Measurements from ENCODE around the gene RASAL2. TPM values are rescaled to one million over a fixed set of nuclear protein-coding genes. Genes with fewer than 3 reads are reported as not detected.
A peak's percentile ranks its signal among the peaks of the same experiment; 100 is the strongest.

RASAL2 gene
- total and polyA plus RNA-seq, 9 of the 15 experiments (the other 6 are each of a cell fraction or from before 2014, with no cell fraction given) = 0.13 to 1.0 (median 0.62) TPM

DNA sequence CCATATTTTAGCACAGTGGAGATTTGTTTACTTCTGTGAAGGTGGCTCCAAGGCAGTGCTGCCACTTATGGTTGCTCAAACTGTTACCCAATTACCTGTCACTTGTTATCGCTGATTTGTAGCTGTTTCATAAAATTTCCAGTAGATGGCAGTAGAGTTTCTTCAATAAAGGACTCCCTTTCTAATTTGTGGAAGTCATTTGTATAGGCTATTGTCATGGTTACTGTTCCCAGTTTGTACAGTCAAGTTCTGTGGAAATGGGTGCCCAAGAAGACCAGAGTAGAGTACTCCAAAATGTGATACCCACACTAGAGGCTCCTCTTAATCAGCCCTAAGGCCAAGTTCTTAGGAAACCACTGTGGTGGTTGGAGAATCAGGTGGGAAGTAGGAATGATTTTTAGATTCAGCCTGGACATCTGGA is 216.8 kb downstream of the RASAL2 start (continued):
- TF ChIP-seq HES1 (IDR thresholded peaks at IDR 0.05; ENCODE audit: low read depth) = no peak
- no peak for TF ChIP-seq HNRNPLL (IDR thresholded peaks at IDR 0.05; ENCODE audit: low read depth, low read length, poor library complexity, severe bottlenecking)
- TF ChIP-seq ZNF76 (CRISPR knock-in tag; IDR thresholded peaks at IDR 0.05; ENCODE audit: borderline replicate concordance) = no peak
- TF ChIP-seq, protein P1, sequence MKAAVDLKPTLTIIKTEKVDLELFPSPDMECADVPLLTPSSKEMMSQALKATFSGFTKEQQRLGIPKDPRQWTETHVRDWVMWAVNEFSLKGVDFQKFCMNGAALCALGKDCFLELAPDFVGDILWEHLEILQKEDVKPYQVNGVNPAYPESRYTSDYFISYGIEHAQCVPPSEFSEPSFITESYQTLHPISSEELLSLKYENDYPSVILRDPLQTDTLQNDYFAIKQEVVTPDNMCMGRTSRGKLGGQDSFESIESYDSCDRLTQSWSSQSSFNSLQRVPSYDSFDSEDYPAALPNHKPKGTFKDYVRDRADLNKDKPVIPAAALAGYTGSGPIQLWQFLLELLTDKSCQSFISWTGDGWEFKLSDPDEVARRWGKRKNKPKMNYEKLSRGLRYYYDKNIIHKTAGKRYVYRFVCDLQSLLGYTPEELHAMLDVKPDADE (conservative IDR thresholded peaks at IDR 0.05; ENCODE audit: control insufficient read depth, low read depth, low read length) = no peak
- TF ChIP-seq CHCHD3 (CRISPR knock-in tag; IDR thresholded peaks at IDR 0.05) = no peak
- no peak for TF ChIP-seq HDAC2 (IDR thresholded peaks at IDR 0.05)
- TF ChIP-seq, protein P2, sequence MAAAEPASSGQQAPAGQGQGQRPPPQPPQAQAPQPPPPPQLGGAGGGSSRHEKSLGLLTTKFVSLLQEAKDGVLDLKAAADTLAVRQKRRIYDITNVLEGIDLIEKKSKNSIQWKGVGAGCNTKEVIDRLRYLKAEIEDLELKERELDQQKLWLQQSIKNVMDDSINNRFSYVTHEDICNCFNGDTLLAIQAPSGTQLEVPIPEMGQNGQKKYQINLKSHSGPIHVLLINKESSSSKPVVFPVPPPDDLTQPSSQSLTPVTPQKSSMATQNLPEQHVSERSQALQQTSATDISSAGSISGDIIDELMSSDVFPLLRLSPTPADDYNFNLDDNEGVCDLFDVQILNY (CRISPR knock-in tag; IDR thresholded peaks at IDR 0.05) = no peak
- no peak for TF ChIP-seq TAL1 (IDR thresholded peaks at IDR 0.05)
- no peak for TF ChIP-seq DMBX1 (CRISPR knock-in tag; IDR thresholded peaks at IDR 0.05; ENCODE audit: borderline replicate concordance)
- no peak for TF ChIP-seq L3MBTL2 (IDR thresholded peaks at IDR 0.05)
- TF ChIP-seq RFX1 (IDR thresholded peaks at IDR 0.05) = peak; percentile 86
- TF ChIP-seq POLR3A (IDR thresholded peaks at IDR 0.05; ENCODE audit: borderline replicate concordance, extremely low read depth, insufficient read depth, insufficient read length) = no peak
- no peak for TF ChIP-seq ZNF561 (CRISPR knock-in tag; conservative IDR thresholded peaks at IDR 0.05)
- TF ChIP-seq, protein P3, sequence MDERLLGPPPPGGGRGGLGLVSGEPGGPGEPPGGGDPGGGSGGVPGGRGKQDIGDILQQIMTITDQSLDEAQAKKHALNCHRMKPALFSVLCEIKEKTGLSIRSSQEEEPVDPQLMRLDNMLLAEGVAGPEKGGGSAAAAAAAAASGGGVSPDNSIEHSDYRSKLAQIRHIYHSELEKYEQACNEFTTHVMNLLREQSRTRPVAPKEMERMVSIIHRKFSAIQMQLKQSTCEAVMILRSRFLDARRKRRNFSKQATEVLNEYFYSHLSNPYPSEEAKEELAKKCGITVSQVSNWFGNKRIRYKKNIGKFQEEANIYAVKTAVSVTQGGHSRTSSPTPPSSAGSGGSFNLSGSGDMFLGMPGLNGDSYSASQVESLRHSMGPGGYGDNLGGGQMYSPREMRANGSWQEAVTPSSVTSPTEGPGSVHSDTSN (CRISPR knock-in tag; IDR thresholded peaks at IDR 0.05; ENCODE audit: low read depth) = no peak
- TF ChIP-seq, protein P3 (tag; conservative IDR thresholded peaks at IDR 0.05; ENCODE audit: low read depth) = peak; percentile 69
- no peak for TF ChIP-seq CBX1 (IDR thresholded peaks at IDR 0.05; ENCODE audit: low read depth)
- no peak for TF ChIP-seq ILK (tag; IDR thresholded peaks at IDR 0.05; ENCODE audit: borderline replicate concordance, low read depth)
- TF ChIP-seq, protein P4, sequence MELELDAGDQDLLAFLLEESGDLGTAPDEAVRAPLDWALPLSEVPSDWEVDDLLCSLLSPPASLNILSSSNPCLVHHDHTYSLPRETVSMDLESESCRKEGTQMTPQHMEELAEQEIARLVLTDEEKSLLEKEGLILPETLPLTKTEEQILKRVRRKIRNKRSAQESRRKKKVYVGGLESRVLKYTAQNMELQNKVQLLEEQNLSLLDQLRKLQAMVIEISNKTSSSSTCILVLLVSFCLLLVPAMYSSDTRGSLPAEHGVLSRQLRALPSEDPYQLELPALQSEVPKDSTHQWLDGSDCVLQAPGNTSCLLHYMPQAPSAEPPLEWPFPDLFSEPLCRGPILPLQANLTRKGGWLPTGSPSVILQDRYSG (tag; conservative IDR thresholded peaks at IDR 0.05; ENCODE audit: low read depth) = no peak
- no peak for TF ChIP-seq SMAD4 (CRISPR knock-in tag; conservative IDR thresholded peaks at IDR 0.05)
- TF ChIP-seq ZNF175 (CRISPR knock-in tag; IDR thresholded peaks at IDR 0.05; ENCODE audit: low read depth) = no peak
- no peak for TF ChIP-seq ETV6 (IDR thresholded peaks at IDR 0.05; ENCODE audit: borderline replicate concordance in 1 of 2, low read depth in 2 of 2, low read length in 1 of 2)
- no peak for TF ChIP-seq ETV6 (CRISPR knock-in tag; IDR thresholded peaks at IDR 0.05; ENCODE audit: borderline replicate concordance)
- TF ChIP-seq TBL1XR1 (IDR thresholded peaks at IDR 0.05; ENCODE audit: low read length in 2 of 2) = no peak
- TF ChIP-seq PML (IDR thresholded peaks at IDR 0.05; ENCODE audit: low read length) = no peak

Measured in K562 (cell line).